Fibroblast of skin of left biceps (primary cell): ENCODE results near the gene THSD7B.
"Not testable (repeated sequence)": the region's sequence is repeated elsewhere in the genome, so short reads cannot be mapped to it uniquely, and the experiment has no call there.

ENCODE experiments used
- DNase-seq, 2 experiments: peaks; one replicate each; pipeline ENCODE4 v3.0.0-alpha.2; 2013; ENCODE audit warnings: low read depth in 2 of 2

THSD7B gene

DNA sequence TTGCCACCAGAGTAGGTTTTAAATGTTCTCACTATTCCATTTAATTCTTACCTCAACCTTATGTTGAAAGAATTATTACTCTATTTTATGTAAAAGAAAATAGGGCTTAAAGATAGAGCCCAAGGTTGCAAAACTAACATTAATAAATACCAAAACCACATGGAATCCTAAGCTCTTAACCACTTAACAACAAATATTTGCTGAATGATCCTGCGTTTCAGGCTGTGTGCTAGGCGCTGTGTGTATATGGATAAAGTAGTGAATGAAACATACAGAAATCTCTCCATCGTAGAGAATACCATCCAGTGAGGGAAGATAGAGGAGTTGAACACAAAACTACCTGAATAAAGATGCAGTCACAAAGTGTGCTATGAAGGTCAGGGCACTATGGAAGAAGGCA lies 485.1 kb downstream of the THSD7B start:
- DNase-seq = no peak

- DNase-seq = no peak
Observed at GRCh38 chr2:137251045-137251444, 485.7 kb downstream of the THSD7B start.

GRCh38 chr2:137252934-137253333 lies 487.6 kb downstream of the THSD7B start:
- DNase-seq = no peak

GRCh38 chr2:137254052-137254451 lies 488.7 kb downstream of the THSD7B start:
- DNase-seq = peak in 1 of 2 experiments; percentile 50

DNA sequence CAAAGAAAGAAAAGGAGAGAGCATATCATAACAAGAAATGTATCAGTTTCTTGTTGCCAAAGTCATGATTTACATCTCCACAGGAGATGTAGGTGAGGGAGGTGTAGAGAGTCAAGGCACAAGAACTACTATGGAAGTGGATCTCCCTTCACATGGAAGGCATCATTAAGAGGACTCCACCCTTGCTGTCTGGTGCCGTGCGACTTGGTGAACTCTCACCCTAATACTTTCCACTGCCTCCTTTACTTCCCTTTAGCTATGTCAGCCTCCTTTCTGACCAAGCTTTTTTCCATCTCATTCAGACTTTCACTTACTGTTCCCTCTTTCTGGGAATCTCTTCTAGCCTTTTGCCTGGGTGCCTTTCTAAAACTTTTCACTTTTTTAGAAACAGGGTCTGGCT lies 490.0 kb downstream of the THSD7B start:
- no peak for DNase-seq

DNA sequence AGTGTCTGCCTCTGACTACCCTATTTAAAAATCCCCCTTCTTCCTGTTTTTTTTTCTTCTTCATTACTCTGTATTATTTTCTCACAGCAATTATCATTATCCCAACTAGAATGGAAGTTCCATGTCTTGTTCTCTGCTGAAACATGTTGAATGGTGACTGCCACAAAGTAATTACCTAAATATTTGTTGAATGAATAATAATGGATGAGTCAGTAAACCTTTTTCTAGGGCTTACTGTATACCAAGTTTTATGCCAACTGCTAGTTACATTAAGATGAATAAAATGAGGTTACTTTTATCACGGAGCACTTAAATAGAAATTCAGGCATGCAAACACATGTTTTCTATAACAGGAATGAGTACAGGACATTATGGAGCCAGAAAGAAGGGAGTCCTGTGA lies 490.6 kb downstream of the THSD7B start:
- DNase-seq = no peak

GRCh38 chr2:137261881-137262585 lies 496.7 kb downstream of the THSD7B start:
- no peak for DNase-seq

DNA sequence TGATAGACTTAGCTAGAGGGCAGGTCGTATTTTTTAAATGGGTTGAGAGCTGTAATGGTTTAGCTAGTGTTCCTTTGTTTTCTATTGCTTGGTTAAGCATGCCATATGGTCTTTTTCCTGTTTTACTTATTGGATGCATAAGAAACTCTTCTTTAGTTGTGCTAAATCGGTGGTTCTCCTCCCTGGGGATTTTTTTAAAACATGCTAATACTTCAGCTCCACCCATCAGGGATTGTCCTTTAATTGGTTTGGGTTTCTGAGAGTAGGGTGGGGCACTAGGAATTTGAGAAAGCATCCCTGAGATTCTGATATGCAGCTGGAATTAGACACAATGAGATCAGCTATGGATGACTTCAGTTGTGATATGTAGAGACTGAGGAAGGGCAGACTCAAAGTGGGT lies 497.2 kb downstream of the THSD7B start:
- no peak for DNase-seq

GRCh38 chr2:137287913-137288639 lies 522.7 kb downstream of the THSD7B start:
- no peak for DNase-seq

DNA sequence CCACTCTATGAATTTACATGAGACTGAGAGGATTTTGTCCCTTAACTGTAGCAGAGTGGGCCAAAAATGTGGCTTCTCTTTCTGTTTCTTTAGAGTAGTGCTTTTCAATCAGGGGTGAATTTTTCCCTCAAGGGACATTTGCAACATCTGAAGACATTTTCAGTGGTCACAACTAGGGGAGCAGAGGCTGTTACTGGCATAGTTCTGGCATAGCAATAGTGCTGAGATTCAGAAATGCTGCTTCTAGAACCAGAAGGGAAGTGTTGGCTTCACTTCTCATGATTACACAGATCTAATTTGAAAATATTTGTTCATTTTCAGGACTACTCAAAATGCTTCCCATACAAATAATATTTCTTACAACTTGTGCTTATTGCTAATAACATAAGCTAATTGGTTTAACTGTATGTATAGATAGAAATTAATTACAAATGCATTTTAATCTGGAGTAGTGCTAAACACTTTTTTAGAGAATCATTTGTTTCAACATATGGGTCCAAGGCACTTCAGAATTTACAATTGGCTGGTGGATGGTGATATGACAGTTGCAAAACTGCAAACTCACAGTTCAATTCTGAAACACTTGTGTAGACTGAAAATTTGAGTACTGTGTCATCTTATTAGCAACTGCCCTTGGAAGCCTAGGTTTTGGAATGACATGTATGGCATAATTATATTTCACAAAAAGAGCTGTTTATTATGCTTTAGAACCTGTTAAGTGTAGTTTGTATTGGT lies 526.7 kb downstream of the THSD7B start:
- DNase-seq = no peak

GRCh38 chr2:137298377-137298776 lies 533.0 kb downstream of the THSD7B start:
- no peak for DNase-seq

DNA sequence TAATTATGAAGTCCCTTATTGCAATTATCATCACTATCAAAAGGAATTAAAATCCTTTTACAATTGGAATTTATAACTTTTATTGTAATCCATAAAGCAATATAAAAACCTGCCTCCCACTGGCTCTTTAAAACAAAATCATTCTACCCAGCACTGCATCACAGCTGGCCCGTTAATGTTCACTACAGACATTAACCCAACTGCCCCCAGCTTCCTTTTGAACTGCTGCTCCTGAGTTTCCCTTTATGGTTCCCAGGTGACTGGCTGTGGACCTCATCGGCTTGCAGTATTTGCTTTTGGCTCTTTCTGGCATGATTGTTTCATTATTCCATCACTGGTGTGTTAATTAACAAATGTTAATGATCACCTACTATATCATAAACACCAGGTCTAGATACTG lies 535.6 kb downstream of the THSD7B start:
- no peak for DNase-seq

- DNase-seq = no peak
Observed at GRCh38 chr2:137302957-137303356, 537.6 kb downstream of the THSD7B start.

- no peak for DNase-seq
Observed at GRCh38 chr2:137316075-137316474, 550.7 kb downstream of the THSD7B start.

- no peak for DNase-seq
Observed at GRCh38 chr2:137321566-137321965, 556.2 kb downstream of the THSD7B start.

DNA sequence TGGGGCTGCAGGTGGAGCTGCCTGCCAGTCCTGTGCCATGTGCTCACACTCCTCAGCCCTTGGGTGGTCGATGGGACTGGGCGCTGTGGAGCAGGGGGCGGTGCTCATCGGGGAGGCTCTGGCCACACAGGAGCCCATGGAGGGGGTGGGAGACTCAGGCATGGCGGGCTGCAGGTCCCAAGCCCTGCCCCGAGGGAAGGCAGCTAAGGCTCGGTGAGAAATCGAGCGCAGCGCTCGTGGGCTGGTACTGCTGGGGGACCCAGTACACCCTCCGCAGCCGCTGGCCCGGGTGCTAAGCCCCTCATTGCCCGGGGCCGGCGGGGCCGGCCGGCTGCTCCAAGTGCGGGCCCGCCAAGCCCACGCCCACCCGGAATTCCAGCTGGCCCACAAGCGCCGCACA lies 566.2 kb downstream of the THSD7B start:
- DNase-seq = not testable (repeated sequence)

DNA sequence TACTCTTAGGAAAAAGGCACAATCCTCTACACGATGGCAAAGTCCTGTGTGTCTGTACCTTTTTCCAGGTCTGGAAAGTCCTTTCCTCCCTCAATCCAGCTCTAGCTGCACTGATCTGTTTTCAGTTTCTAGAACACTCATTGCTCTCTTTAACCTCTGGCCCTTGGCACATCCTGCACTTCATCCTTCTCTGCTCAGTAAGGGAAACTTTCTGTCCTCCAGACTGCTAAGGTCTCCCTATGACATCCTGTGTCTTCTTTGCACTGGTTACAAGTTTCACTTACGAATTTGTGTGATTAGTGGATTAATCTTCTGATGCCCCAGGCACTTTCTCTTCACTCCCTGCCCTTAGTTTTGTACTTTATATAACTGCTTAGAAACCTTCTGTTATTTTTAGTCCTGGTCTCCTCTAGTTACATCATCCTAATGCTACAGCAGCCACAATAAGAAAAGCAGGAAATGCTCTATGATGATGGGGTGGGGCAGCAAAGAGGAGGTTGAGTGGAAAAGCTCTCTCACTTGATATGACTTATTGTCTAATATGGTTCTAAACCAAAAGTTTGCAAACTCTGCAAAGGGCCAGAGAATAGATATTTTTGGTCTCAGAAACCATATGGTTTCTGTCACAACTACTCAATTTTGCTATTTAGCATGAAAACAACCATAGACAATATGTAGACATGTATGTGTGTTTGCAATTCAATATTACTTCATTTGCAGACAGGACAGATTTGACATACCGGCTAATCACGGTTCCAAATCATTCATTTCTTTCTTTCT lies 568.2 kb downstream of the THSD7B start:
- no peak for DNase-seq

DNA sequence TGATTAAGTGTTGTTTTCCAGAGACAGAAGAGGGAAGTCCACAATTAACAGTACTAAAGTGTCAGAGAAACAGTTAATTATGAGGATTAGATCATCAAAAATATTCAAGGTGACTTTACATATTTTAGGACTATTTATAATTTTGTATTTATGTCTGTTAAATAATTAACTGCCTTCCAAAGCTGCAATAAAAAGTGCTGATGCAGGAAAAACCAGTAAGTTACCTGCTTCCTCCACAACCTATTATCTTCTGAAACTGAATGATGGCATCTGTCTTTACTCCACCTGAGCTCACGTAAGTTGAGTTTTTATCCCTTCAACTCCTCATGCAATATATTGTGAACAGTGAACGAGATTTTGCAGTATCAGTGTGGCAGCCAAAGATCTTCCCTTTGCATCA lies 570.7 kb downstream of the THSD7B start:
- DNase-seq = no peak

- no peak for DNase-seq
Observed at GRCh38 chr2:137339051-137339450, 573.7 kb downstream of the THSD7B start.

DNA sequence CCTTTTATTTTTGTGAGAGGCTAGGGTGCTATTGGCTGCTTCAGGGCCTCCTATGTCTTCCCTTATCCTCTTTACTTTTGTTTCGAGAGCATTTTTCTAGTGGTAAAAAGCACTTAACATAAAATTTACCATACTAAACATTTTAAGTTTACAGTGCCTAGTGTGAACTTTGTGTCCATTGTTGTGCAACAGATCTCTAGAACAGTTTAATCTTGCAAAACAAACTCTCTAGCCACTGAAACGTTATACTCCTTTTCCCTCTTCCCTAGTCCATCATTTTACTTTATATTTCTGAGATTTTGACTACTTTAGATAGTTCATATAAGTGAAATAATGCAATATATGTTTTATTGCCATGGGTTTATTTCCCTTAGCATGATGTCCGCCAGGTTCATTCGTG lies 580.6 kb downstream of the THSD7B start:
- DNase-seq = no peak

GRCh38 chr2:137348301-137348700 lies 583.0 kb downstream of the THSD7B start:
- peak; percentile 6 to 10 for DNase-seq

DNA sequence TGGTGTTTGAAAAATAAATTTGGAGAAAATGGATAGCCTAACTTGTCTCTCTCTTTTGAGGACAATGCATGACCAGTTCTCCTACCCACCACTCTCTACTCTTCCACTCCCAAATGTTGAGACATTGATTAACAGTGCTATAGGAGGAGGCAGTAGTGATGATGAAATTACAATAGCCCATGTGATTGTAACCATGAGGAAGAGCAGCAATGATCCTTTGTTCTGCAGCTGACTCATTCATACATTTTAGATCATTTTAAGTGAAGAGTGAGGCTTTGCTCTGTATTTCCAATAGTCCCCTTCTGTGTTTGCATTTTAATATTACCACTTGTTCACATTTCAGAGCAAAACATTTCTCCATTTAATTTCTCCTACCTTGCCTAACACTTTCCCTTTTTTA lies 592.3 kb downstream of the THSD7B start:
- no peak for DNase-seq
